BE2C (cell line): ENCODE data around the gene SULT2B1.

Experiments used
- DNase-seq: peaks from one replicate; pipeline ENCODE4 v3.0.0-alpha.2; 2020
- H3K27me3 ChIP-seq: fragments of 250-450 bp; sonication (Bioruptor Pico); 2 replicates; pipeline ENCODE4 v1.5.1; 2020; ENCODE audit warnings: mild to moderate bottlenecking
- H3K36me3 ChIP-seq: fragments of 250-450 bp; sonication (Bioruptor Pico); 2 replicates; pipeline ENCODE4 v1.5.1; 2020; ENCODE audit warnings: mild to moderate bottlenecking
- H3K4me1 ChIP-seq: fragments of 250-450 bp; sonication (Bioruptor Pico); 2 replicates; pipeline ENCODE4 v1.5.1; 2020
- H3K4me3 ChIP-seq: 2 replicates; pipeline ENCODE4 v1.5.1; 2011; ENCODE audit warnings: low read depth, low read length
- H3K9me3 ChIP-seq: fragments of 250-450 bp; sonication (Bioruptor Pico); 2 replicates; pipeline ENCODE4 v1.5.1; 2020
- CTCF ChIP-seq: IDR thresholded peaks from 2 replicates; pipeline ENCODE4 v1.5.1; 2012; ENCODE audit warnings: mild to moderate bottlenecking, low read depth, low read length

The SULT2B1 gene

DNA sequence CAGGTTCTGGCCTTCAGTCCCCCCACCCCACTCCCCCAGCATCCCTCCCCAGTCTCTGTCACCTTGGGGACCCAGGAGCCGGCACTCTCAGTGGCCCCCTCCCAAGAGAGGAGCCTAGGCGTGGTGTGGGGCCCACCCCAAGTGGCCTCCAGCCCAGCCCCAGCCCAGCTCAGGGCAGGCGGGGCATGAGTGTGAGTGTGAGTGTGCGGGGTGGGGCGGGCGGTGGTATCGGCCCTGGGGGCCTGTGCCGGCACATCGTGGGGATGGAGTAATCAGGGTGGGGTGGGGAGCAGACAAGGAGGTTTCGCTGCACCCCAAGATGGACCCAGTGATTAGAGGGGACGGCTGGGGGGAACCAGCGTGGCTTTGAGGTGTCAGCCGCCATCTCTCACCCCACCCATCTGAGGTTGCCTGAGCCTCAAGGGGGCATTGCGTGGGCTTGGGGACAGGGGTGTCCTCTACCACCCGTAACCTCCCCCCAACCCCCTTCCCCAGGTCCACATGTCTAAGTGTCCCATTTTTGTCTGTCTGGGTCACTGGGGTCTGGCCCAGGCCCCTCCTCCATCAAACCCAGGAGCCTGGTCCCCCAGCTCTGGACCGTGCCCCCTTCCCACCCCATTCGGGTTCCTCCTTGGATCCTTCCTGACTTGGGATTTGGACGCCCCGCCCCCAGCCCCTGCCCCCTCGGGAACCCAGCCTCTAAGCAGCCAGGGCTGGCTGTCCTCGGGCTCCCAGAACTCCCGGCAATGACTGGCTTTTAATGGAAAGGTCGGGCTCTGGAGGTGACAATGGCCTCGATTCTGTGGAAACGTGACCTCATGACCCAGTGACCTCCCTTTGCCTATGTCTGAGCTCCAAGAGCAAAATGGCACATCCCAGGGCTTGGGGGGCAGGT, 6.9 kb upstream of the SULT2B1 start:
- DNase-seq, result no peak
- peaks cover 5% of the 10 kb centered on the region; the same call in 1 of the 2 replicates for H3K27me3 ChIP-seq
- no peaks in the 10 kb centered on the region for H3K4me1 ChIP-seq
- H3K9me3 ChIP-seq, result no peaks in the 10 kb centered on the region
- H3K36me3 ChIP-seq, result no peaks in the 10 kb centered on the region
- H3K4me3 ChIP-seq, result no peak overlapping the region
- TF ChIP-seq CTCF, result no peak

DNA sequence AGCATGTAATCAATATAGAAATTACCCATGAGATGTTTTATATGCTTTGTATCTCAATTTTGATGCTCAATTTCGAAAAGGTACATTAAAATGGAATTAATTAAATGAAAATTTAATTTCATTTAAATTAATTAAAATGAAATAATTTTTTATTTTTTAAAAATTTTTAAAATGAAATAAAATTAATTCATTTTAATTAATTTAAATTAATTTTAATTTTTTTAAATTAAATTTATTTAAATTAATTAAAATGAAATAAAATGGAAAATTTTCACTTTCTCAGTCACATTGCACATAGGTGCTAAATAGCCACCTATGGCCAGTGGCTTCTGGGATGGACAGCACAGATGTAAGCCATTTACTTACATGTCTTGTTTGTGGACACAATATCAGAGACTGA, 4.2 kb upstream of the SULT2B1 start:
- Histone ChIP-seq H3K9me3 (no peaks in the 10 kb centered on the region), H3K4me1 (no peaks in the 10 kb centered on the region), H3K27me3 (peaks cover 11% of the 10 kb centered on the region)

DNA sequence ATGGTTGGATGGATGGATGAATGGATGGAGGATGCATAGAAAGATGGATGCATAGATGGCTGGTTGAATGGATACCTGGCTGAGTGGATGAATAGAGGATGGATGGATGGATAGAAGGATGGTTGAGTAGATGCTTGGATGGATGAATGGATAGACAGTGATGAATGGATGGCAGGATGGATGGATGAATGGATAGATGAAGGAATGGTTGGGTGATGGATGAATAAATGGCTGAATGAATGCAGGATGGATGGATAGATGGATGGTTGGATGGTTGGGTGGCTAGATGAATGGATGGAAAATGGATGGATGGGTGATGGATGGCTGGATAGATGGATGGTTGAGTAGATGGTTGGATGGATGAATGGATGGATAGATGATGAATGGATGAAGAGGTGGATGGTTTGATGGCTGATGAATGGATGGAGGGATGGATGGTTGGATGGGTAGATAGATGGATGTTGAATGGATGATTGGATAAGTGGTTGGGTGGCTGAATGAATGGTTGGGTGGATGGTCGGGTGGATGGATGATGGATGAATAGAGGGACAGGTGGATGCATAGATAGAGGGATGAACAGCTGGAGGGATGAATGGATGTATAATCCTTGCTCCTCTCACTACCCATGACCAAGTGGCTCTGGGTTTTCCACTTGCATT, 3.6 kb upstream of the SULT2B1 start:
- no peak for TF ChIP-seq CTCF

More for the DNA sequence above, 4.2 kb upstream of the SULT2B1 start:
- TF ChIP-seq CTCF, result no peak
- Histone ChIP-seq H3K4me3 (no peak overlapping the region), H3K36me3 (no peaks in the 10 kb centered on the region)
- no peak for DNase-seq

GRCh38 chr19:48549380-48549779, 2.6 kb upstream of the SULT2B1 start:
- no peak for TF ChIP-seq CTCF
- no peaks in the 10 kb centered on the region for H3K36me3 ChIP-seq
- H3K4me3 ChIP-seq, result no peak overlapping the region
- H3K9me3 ChIP-seq, result no peaks in the 10 kb centered on the region
- peaks cover 11% of the 10 kb centered on the region for H3K27me3 ChIP-seq
- H3K4me1 ChIP-seq, result no peaks in the 10 kb centered on the region
- no peak for DNase-seq

More for the DNA sequence above, 3.6 kb upstream of the SULT2B1 start:
- DNase-seq, result no peak
- H3K27me3 ChIP-seq, result peaks cover 11% of the 10 kb centered on the region
- H3K36me3 ChIP-seq, result no peaks in the 10 kb centered on the region
- no peaks in the 10 kb centered on the region for H3K9me3 ChIP-seq
- H3K4me3 ChIP-seq, result no peak overlapping the region
- no peaks in the 10 kb centered on the region for H3K4me1 ChIP-seq

GRCh38 chr19:48552406-48553322, 692 bp downstream of the SULT2B1 start:
- TF ChIP-seq CTCF, result no peak
- Histone ChIP-seq H3K9me3 (no peaks in the 10 kb centered on the region), H3K4me1 (no peaks in the 10 kb centered on the region), H3K4me3 (no peak overlapping the region), H3K36me3 (no peaks in the 10 kb centered on the region), H3K27me3 (peaks cover 11% of the 10 kb centered on the region)
- DNase-seq, result no peak
